H4 (cell line): ENCODE results near the gene CFLAR. TPM values are rescaled to one million over a fixed set of nuclear protein-coding genes. Genes with fewer than 3 reads are reported as not detected.
A peak's percentile ranks its signal among the peaks of the same experiment; 100 is the strongest.
"Not testable (repeated sequence)": the region's sequence is repeated elsewhere in the genome, so short reads cannot be mapped to it uniquely, and the experiment has no call there.

Source experiments
- DNase-seq: peaks from one replicate; pipeline ENCODE4 v3.0.0-alpha.2; 2015; ENCODE audit warnings: low spot score
- total RNA-seq: library from RNA; depleted of rRNA; stranded (reverse); fragments of >200 nt; shearing (Covaris generic); gene quantifications from 2 replicates; pipeline ENCODE4 v1.2.3, GENCODE V29; 2014

The CFLAR gene
- total RNA-seq, 1 experiment from 2014 or later: 16.9 TPM

GRCh38 chr2:201182650-201183364 is 66.8 kb downstream of the CFLAR start, which contains the start of gene CASP10:
Gene CASP10, plus strand, starts transcription at chr2:201183141. Its CDS starts 2,637 bp downstream, at chr2:201185778.
- DNase-seq: peak; percentile 42

- no peak for DNase-seq
Measured at GRCh38 chr2:201183365-201183727, 67.4 kb downstream of the CFLAR start.

DNA sequence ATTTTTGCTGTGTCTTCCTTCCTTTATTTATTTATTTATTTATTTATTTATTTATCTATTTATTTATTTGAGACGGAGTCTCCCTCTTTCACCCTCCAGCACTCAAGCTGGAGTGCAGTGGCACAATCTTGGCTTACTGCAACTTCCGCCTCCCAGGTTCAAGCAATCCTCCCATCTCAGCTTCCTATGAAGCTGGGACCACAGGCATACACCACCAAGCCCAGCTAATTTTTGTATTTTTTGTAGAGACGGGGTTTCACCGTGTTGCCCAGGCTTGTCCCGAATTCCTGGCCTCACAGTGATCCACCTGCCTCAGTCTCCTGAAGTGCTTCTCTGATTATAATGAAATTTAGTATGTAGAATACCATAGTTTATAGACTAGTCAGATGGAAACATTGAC is 67.9 kb downstream of the CFLAR start:
- DNase-seq: not testable (repeated sequence)

GRCh38 chr2:201184248-201184647 is 68.3 kb downstream of the CFLAR start:
- not testable (repeated sequence) for DNase-seq

DNA sequence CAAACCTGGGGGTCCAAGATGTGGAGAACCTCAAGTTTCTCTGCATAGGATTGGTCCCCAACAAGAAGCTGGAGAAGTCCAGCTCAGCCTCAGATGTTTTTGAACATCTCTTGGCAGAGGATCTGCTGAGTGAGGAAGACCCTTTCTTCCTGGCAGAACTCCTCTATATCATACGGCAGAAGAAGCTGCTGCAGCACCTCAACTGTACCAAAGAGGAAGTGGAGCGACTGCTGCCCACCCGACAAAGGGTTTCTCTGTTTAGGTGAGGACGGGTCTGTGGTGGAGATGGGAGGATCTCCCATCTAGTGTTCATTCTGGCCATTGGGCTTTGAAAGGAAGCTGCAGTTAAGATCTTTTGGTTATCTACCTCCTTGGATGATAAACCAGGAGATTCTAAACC is 69.9 kb downstream of the CFLAR start:
- DNase-seq: no peak

DNA sequence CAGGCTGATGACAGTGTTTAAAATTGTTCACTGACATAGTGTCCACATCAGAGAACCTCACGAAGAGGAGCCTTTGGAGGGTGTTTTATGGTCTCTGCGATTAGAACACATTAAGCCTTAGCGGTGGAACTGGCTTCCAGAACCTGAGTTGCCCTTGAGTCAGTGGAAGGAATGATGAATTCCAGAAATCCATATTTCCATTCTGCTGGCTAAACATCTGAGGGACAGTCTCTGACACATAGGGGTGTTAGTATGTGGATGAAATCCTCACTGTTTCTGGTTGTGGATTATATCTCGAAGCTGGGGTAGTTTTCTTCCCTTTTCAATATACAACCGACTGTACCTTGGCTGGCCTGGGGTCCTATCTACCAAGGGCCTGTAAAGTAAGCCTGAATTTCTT is 71.0 kb downstream of the CFLAR start:
- no peak for DNase-seq

- no peak for DNase-seq
Measured at GRCh38 chr2:201188449-201188848, 72.5 kb downstream of the CFLAR start.

DNA sequence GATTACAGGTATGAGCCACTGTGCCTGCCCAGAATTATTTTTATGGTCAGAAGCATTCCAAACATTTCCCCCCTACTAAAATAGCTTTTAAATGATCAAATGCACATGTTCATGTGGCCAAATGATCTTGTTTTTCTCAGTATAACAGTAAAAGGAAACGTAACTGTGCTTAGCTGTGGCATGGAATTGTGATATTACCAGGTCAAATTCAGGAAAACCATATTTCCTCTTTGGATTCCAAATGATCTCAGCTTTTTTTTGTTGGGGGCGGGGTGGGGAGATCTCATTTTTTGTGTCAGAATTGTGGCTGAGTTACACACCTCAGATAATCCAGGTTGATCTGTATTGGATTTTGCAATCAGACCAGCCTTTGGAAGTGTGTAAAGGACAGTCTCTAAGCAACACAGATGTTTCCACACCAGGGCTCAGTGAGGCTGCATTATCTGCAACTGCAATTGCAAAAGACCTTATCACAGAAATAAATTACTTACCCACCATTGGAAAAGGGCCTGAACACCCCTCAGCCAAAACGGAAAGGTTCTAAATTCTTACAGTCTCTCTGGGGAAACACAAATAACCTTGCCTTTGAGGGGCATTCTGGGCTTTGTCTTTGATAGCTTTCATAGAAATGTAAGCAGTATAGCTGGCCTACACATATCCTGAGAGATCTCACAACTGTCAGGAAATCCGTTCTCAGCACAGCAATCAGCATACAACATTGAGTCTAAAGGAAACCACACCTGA is 75.3 kb downstream of the CFLAR start:
- DNase-seq: no peak

DNA sequence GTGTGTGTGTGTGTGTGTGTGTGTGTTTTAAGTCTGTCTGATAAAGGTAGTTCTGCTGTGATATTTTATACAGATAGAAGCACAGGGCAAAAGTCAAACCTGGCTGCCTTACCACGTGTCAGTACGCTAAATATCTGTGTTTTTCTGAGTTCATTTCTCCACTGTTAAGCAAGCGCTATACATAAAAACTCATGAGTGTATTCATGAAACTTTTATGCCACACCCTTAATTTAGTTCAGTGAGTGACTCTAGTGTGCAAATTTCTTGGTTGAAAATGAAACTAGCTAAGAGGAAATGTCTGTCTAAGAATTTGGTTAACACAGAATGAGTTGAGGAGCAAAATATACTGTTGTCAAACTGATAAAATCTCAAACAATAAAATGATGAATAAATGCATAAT is 78.1 kb downstream of the CFLAR start:
- no peak for DNase-seq

- DNase-seq: no peak
Measured at GRCh38 chr2:201195331-201195730, 79.4 kb downstream of the CFLAR start.

GRCh38 chr2:201196003-201196402 is 80.0 kb downstream of the CFLAR start:
- DNase-seq: no peak

GRCh38 chr2:201196803-201197202 is 80.8 kb downstream of the CFLAR start:
- DNase-seq: no peak

DNA sequence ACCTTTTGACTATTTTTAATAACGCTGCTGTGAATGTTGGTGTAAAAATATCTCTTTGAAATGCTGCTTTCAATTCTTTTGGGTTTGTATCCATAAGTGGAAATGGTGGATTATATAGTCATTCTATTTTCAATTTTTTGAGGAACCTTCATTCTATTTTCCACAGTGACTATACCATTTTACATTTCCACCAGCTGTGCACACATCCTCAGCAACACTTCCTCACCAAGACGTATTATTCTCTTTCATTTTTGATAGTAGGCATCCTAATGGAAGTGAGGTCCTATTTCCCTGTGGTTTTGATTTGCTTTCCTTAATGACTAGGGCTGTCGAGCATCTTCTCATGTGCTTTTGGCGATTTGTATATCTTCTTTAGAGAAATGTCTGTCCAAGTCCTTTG is 81.8 kb downstream of the CFLAR start:
- DNase-seq: no peak

- DNase-seq: no peak
Measured at GRCh38 chr2:201199847-201200246, 83.9 kb downstream of the CFLAR start.

- DNase-seq: no peak
Measured at GRCh38 chr2:201200345-201200744, 84.4 kb downstream of the CFLAR start.

DNA sequence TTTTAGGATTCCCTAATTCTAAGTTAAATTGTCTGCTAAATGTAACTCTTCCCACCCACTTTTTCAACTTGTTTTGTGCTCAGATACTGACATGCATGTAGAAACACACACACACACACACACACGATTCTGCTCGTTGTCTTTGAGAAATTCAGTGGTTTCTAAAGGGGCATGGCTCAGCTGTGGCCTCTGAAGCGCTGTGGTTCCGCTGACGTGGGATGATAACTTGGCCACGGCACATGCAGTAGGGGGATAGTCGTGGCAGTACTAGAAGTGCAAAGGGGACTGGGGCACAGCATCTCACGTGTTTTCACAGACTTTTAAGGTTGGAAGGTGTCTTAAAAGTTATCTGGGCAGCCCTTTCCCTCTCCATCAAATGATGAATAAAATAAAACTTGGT is 85.4 kb downstream of the CFLAR start:
- no peak for DNase-seq

- no peak for DNase-seq
Measured at GRCh38 chr2:201203916-201204654, 88.1 kb downstream of the CFLAR start.

DNA sequence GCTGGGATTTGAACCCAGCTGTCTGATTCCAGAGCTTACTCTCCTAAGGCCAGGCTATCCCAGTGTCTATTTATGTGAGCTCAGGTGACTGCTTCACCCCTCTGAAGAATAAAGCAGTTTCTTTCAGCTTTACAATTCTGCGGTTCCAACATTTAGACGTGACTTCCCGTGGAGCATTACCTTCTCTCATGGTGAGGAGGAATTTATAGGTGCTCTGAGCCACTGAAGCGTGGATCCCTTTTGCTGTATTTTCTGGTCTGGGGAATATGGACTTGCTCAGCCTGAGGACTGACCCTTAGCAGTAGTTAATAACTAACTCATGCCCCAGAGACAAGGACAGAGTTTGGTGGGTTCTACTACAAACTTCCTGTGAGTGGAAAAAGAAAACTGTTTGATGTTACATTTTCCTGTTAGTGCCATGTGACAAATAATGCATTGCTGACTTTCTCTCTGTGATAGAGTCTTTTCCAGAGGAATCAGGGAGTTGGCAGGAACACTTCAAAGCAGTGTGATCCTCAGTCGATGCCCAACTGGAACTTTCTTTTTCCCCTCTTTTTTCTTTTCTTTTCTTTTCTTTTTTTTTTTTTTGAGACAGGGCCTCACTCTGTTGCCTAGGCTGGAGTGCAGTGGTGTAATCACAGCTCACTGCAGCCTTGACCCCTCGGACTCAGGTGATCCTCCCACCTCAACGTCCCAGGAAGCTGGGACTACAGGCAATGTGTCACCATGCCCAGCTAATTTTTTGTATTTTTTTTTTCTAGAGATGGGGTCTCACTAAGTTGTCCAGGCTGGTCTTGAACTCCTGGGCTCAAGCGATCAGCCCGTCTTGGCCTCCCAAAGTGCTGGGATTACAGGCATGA is 88.9 kb downstream of the CFLAR start:
- DNase-seq: no peak

- no peak for DNase-seq
Measured at GRCh38 chr2:201205515-201205849, 89.5 kb downstream of the CFLAR start.

- no peak for DNase-seq
Measured at GRCh38 chr2:201208563-201209252, 92.7 kb downstream of the CFLAR start.

- DNase-seq: no peak
Measured at GRCh38 chr2:201215963-201216362, 100.0 kb downstream of the CFLAR start.
